Peyer's patch (tissue), 4 donors: ENCODE measurements around the gene SLC5A11. TPM values are rescaled to one million over a fixed set of nuclear protein-coding genes. Genes with fewer than 3 reads are reported as not detected.
"Not testable (repeated sequence)": the region's sequence is repeated elsewhere in the genome, so short reads cannot be mapped to it uniquely, and the experiment has no call there.

Experiments
- DNase-seq, 3 donors: peaks; one replicate each; pipeline ENCODE4 v3.0.0-alpha.2; 2017 to 2019
- H3K27ac ChIP-seq, 4 donors: fragments of 200-600 bp; sonication (generic); one replicate each; pipeline ENCODE4 v1.5.1; 2016 to 2019
- H3K27me3 ChIP-seq, 2 donors: fragments of 200-600 bp; sonication (generic); one replicate each; pipeline ENCODE4 v1.5.1; 2019
- H3K36me3 ChIP-seq, 3 donors: fragments of 200-600 bp; sonication (generic); one replicate each; pipeline ENCODE4 v1.5.1; 2016 to 2019
- H3K4me1 ChIP-seq, 4 donors: fragments of 200-600 bp; sonication (generic); one replicate each; pipeline ENCODE4 v1.5.1; 2016 to 2019
- H3K4me3 ChIP-seq, 4 donors: fragments of 200-600 bp; sonication (generic); 1 replicate in 3 of 4; 2 replicates in 1 of 4; pipeline ENCODE4 v1.5.1; 2016 to 2019; ENCODE audit warnings: mild to moderate bottlenecking in 1 of 4
- H3K9me3 ChIP-seq, 4 donors: fragments of 200-600 bp; sonication (generic); one replicate each; pipeline ENCODE4 v1.5.1; 2016 to 2019; ENCODE audit warnings: mild to moderate bottlenecking in 1 of 4
- POLR2A ChIP-seq, 2 donors: fragments of 450-650 bp; IDR thresholded peaks; one replicate each; pipeline ENCODE4 v1.5.1; 2017; ENCODE audit warnings: antibody characterized with exemption in 2 of 2, mild to moderate bottlenecking in 2 of 2, moderate library complexity in 2 of 2
- total RNA-seq, 4 donors: library from RNA; depleted of rRNA; stranded (reverse); fragments of >200 nt; gene quantifications; one replicate each; pipeline ENCODE4 v1.1.0, GENCODE V29; 2016
- TF ChIP-seq, protein P1 (sequence below), 6 experiments: fragments of 450-650 bp in 4 of 6; fragments of 200-600 bp in 2 of 6; sonication (generic) in 1 of 6; IDR thresholded peaks; one replicate each; pipeline ENCODE4 v1.5.1; 2017 to 2019; ENCODE audit warnings: antibody characterized with exemption in 6 of 6, mild to moderate bottlenecking in 3 of 6, moderate library complexity in 1 of 6

The SLC5A11 gene
- total RNA-seq, 4 donors from 2014 or later: 1.7 to 138 (median 88.6) TPM

DNA sequence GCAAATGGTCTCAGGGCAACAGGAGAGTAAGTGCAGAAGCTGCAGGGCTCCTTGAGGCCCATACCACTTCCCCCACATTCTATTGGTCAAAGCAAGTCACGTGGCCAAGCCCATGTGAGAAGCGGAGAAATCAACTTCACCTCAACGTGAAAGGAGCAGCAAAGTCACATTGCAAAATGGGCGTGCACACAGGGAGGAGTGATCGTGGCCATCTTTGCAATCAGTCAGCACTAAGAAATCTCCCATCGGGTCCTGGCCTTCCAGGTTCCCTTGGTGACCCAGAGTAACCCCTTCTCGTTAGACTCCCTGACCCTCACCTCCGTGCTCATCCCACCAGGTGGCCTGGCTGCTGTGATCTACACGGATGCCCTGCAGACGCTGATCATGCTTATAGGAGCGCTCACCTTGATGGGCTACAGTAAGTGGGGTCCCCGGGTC lies 38.0 kb downstream of the SLC5A11 start:
- H3K9me3 ChIP-seq: no peaks in the 10 kb centered on the region
- TF ChIP-seq, protein P1, sequence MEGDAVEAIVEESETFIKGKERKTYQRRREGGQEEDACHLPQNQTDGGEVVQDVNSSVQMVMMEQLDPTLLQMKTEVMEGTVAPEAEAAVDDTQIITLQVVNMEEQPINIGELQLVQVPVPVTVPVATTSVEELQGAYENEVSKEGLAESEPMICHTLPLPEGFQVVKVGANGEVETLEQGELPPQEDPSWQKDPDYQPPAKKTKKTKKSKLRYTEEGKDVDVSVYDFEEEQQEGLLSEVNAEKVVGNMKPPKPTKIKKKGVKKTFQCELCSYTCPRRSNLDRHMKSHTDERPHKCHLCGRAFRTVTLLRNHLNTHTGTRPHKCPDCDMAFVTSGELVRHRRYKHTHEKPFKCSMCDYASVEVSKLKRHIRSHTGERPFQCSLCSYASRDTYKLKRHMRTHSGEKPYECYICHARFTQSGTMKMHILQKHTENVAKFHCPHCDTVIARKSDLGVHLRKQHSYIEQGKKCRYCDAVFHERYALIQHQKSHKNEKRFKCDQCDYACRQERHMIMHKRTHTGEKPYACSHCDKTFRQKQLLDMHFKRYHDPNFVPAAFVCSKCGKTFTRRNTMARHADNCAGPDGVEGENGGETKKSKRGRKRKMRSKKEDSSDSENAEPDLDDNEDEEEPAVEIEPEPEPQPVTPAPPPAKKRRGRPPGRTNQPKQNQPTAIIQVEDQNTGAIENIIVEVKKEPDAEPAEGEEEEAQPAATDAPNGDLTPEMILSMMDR (IDR thresholded peaks at IDR 0.05): no peak
- TF ChIP-seq POLR2A (IDR thresholded peaks at IDR 0.05): no peak
- no peak for DNase-seq
- no peak overlapping the region for H3K4me3 ChIP-seq
- H3K36me3 ChIP-seq: peaks cover 0 to 5% (median 0%) of the 10 kb centered on the region in 3 donors
- no peak overlapping the region for H3K27ac ChIP-seq
- no peaks in the 10 kb centered on the region for H3K27me3 ChIP-seq
- no peaks in the 10 kb centered on the region for H3K4me1 ChIP-seq

DNA sequence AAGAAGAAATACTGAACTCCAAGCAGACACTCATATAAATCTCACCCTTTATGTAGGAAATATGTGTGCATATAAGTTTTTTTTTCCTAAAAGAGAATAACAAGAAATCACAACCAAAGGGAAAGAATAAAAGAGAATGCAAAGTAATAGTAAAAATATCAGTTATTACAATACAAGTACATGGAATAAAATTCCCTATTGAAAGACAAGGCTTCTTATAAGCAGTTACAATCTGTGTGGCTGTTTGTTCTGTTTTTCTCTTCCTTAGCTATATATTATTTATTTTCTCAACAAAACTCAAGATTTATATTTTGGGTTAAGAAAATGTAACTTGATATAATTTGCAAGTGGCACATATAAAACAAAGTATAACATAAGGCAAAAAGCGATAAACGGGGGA lies 41.7 kb downstream of the SLC5A11 start:
- DNase-seq: no peak
- H3K9me3 ChIP-seq: no peaks in the 10 kb centered on the region
- no peak overlapping the region for H3K27ac ChIP-seq
- H3K4me1 ChIP-seq: no peaks in the 10 kb centered on the region
- no peaks in the 10 kb centered on the region for H3K36me3 ChIP-seq
- TF ChIP-seq, protein P1 (IDR thresholded peaks at IDR 0.05): no peak
- no peak for TF ChIP-seq POLR2A (IDR thresholded peaks at IDR 0.05)
- no peaks in the 10 kb centered on the region for H3K27me3 ChIP-seq
- H3K4me3 ChIP-seq: no peak overlapping the region

DNA sequence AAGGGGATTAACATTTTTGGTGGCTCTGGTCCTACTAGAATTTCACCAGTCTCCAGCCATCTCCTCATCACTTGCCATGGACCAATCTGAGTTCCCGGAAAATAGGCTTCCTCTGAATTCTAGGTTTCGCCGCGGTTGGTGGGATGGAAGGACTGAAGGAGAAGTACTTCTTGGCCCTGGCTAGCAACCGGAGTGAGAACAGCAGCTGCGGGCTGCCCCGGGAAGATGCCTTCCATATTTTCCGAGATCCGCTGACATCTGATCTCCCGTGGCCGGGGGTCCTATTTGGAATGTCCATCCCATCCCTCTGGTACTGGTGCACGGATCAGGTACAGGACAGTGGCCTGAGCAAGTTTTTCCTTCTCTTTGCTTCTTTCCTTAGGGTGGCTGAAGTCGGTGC lies 45.0 kb downstream of the SLC5A11 start:
- no peak for DNase-seq
- Histone ChIP-seq H3K36me3 (no peaks in the 10 kb centered on the region), H3K27me3 (no peaks in the 10 kb centered on the region), H3K4me1 (no peaks in the 10 kb centered on the region), H3K4me3 (no peak overlapping the region), H3K9me3 (no peaks in the 10 kb centered on the region), H3K27ac (no peak overlapping the region)
- TF ChIP-seq, protein P1 (IDR thresholded peaks at IDR 0.05): no peak
- TF ChIP-seq POLR2A (IDR thresholded peaks at IDR 0.05): no peak

DNA sequence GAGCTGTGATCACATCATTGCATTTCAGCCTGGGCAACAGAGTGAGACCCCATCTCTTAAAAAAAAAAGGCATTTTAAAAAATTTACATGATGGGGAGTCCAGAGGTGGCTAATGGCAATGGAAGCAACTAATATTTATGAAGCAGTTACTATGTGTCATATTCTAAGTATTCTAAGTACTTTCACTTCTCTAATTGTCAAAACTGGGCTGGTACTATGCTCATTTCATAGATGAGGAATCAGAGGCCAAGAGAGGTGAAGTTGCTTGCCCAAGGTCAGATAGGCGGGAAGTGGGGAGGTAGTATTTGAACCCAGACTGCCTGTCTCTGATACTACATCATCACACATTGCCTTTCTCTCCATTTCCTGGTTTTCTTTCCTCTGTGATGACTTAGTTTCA lies 50.7 kb downstream of the SLC5A11 start:
- no peak for DNase-seq
- Histone ChIP-seq H3K27ac (no peak overlapping the region), H3K9me3 (no peaks in the 10 kb centered on the region), H3K4me1 (no peaks in the 10 kb centered on the region), H3K4me3 (no peak overlapping the region), H3K36me3 (no peaks in the 10 kb centered on the region), H3K27me3 (no peaks in the 10 kb centered on the region)
- TF ChIP-seq POLR2A (IDR thresholded peaks at IDR 0.05): no peak
- TF ChIP-seq, protein P1 (IDR thresholded peaks at IDR 0.05): no peak

DNA sequence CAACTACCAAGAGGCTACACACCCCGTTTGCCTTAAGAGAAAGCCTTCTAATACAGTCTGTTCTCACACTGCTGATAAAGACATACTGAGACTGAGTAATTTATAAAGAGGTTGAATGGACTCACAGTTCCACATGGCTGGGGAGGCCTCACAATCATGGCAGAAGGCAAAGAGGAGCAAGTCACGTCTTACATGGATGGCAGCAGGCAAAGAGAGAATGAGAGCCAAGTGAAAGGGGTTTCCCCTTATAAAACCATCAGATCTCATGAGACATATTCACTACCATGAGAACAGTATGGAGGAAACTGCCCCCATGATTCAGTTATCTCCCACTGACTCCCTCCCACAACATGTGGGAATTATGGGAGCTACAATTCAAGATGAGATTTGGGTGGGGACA lies 51.8 kb downstream of the SLC5A11 start:
- DNase-seq, H3K9me3 ChIP-seq, H3K4me3 ChIP-seq, H3K27ac ChIP-seq, H3K27me3 ChIP-seq, H3K4me1 ChIP-seq, H3K36me3 ChIP-seq: not testable (repeated sequence)

DNA sequence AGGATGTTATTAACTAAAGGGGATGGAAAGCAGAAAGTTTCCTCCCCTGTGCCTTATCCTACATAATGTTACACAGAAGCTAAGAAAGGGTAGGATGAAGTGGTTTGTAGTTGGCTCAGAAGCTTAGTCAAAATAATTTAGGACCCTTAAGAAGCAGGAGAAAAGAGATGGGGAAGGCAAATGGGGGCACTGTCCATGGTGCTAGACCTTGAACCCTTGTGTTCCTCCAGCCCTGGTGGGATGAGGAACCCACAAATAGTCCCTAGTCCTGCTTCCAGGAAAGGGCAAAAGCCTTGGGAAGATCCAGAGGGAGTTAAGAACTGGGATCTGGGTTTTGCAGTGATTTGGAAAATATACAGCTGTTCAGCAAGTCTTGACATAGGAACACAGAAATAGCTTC lies 54.5 kb downstream of the SLC5A11 start:
- DNase-seq: no peak
- TF ChIP-seq POLR2A (IDR thresholded peaks at IDR 0.05): no peak
- TF ChIP-seq, protein P1 (IDR thresholded peaks at IDR 0.05): no peak
- H3K4me1 ChIP-seq: no peaks in the 10 kb centered on the region
- H3K4me3 ChIP-seq: no peak overlapping the region
- no peaks in the 10 kb centered on the region for H3K9me3 ChIP-seq
- H3K27me3 ChIP-seq: no peaks in the 10 kb centered on the region
- no peaks in the 10 kb centered on the region for H3K36me3 ChIP-seq
- H3K27ac ChIP-seq: no peak overlapping the region
